IPS DF 4.7 (cell line): Measurements from ENCODE around the gene CSF2.

ENCODE experiments used
- DNase-seq: peaks from one replicate; pipeline ENCODE4 v3.0.0-alpha.2; 2013; ENCODE audit warnings: low spot score; ENCODE audit errors: extremely low read depth

CSF2 gene

DNA sequence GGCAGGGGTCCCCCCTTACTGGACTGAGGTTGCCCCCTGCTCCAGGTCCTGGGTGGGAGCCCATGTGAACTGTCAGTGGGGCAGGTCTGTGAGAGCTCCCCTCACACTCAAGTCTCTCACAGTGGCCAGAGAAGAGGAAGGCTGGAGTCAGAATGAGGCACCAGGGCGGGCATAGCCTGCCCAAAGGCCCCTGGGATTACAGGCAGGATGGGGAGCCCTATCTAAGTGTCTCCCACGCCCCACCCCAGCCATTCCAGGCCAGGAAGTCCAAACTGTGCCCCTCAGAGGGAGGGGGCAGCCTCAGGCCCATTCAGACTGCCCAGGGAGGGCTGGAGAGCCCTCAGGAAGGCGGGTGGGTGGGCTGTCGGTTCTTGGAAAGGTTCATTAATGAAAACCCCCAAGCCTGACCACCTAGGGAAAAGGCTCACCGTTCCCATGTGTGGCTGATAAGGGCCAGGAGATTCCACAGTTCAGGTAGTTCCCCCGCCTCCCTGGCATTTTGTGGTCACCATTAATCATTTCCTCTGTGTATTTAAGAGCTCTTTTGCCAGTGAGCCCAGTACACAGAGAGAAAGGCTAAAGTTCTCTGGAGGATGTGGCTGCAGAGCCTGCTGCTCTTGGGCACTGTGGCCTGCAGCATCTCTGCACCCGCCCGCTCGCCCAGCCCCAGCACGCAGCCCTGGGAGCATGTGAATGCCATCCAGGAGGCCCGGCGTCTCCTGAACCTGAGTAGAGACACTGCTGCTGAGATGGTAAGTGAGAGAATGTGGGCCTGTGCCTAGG lies at the start of gene CSF2:
CSF2 (plus strand) TSS at position 559 of the 783 bp plus-strand sequence; CDS start at position 594, 35 bp downstream.
- DNase-seq, result no peak

- no peak for DNase-seq
These were observed 49.5 kb upstream of the CSF2 start for GRCh38 chr5:132024117-132024435.

DNA sequence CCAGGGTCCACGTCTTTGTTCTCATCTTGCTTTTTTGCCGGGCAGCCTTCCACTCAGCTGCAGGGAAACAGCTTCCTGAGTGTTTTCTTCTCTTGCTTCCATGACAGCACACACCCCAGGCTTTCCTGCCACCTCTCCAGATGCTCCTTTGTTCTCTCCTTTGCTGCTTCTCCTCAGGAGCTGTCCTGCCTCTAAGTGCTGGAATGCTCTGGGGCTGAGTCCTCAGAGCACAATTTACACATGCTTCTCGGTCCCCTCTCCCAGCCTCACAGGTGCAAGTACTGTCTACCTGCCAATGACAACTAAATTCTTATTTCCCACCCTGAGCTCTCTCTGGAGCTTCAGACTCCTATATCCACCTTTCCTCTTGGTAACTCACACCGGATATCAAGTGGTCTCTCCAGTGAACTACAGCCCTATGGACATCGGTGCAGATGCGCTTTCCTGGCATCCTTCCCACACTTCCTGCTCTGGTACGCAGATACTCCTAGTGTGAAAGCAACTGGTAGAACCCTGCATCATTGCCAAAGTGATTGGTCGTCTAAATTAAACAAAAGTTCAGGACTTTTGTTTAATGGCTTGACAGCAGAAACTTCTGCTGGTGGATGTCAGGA lies 48.7 kb upstream of the CSF2 start:
- DNase-seq, result no peak

DNA sequence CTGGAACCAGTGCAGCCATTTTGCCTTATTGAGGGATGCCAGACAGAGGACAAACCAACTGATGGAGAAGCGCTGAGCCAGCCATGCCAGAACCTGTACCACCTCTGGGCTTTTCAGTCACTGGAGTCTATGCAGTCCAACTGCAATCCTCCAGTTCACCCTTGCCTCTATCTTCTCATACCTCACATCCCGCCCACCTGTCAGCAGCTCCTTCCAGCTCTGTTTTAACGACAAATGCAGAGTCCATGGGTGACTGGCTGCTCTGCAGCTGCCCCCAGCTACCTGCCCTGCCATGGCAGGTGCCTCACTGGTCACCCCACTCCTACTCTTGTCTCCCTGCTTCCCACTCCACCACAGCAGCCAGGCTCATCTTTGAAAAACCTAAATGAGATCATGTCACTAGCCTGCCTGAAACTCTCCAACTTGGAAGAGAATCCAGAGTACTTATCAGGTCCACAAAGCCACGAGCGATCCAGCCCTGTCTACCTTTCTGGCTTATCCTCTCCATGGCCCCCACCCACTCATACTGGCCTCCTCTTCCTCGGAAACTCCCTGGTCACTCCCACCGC lies 48.1 kb upstream of the CSF2 start:
- DNase-seq, result no peak

GRCh38 chr5:132026516-132027008 lies 47.0 kb upstream of the CSF2 start:
- DNase-seq, result no peak

- DNase-seq, result no peak
These were observed 46.6 kb upstream of the CSF2 start for GRCh38 chr5:132027027-132027426.

DNA sequence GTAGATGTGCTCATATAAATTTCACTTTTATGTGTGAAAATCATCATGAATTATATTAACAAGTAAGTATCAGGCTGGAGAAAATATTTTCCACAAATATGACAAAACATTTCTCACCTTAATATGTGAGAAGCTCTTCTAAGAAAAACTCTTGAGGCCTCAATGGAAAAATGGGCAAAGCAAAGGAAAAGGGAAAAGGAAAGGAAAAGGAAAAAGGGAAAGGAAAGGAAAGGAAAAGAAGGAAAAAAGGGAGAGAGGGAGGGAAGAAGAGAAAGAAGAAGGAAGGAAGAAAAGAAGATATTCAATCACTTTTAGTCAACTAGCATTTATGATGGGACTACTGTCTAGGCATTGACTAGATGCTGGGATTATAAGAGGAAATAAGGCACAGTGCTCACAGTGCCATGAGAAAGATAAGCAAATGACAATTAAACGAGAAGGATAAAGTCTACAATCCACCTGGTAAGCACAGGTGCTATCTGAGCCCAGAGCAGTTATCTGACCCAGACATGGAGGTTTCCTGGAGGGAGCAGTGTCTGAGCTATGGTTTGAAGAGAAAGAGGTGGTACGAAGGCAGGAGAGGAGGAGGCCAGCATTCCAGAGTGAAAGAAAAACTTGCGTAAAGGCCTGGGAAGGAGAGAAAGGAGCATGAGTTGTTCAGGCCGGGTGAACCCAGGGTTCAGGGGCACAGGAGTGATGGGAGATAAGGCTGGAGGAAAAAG lies 43.8 kb upstream of the CSF2 start:
- DNase-seq, result no peak

DNA sequence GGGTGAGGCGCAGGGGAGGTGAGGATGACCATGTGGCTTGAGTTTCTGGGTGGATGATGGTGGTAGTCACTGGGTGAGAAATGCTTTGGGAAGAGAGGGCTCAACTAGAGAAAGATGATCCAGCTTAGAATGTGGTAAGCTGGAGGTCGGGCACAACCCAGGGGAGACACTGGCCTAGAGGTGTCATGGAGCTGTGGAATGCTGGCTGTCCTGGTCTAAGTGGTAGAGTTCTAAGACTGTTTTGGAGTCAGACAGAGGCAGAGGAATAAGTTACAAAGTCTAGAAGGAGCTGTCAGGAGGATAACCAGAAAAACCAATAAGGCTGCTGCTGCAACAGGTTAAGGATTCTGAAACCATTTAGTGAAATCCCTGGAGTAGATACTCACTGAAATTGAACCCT lies 43.0 kb upstream of the CSF2 start:
- DNase-seq, result no peak

GRCh38 chr5:132032196-132032595 lies 41.4 kb upstream of the CSF2 start:
- DNase-seq, result no peak

DNA sequence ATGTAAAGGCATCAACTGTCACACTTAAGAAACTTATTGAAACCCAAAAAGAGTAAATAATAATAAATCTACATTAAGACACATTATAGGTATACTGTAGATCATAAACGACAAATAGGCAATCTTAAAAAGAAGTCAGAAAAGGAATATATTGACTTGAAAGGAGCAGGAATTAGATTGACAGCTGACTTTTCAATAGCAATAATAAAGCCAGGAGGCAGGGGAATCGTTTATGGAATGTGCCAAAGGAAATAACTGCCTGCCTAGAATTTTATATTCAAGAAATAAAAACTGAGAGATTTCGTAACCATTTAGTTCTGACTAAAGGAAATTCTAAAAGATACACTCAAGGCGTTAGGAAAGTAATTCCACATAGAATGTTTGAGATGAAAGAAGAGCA lies 40.5 kb upstream of the CSF2 start:
- DNase-seq, result no peak

DNA sequence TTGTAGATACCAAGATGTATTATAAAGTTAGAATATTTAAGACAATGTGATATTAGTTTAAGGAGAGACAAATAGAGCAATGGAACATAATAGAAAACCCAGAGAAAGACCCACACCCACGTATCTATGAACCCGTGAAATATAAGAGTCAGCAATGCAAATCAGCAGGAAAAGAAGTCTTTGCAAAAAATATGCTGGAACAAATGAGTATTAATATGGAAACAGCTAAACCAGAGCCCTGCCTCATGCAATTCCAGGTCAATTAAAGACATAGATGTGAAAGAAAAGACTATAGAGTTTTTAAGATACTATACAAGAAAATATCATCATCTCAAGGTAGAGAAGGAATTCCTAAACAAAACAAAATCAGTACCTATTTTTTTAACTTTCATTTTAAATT lies 36.2 kb upstream of the CSF2 start:
- no peak for DNase-seq

DNA sequence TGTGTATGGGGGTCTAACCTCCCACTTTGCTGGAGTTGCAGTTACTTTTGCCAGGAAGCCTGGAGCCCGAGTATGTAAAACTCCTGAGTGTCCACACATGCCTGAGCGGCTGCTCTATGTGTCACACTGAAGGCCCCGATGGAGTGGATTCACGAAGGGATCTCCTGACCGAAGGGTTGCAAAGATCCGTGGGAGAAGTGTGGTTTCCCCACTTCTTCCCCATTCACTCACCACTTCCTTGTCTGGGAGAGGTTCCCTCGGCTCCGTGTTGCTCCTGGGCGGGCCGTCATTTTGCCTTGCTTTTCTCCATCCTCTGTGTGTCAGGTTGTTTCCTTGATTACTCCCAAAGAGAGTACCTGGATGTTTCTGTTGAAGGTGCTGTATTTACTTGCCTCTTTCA lies 29.4 kb upstream of the CSF2 start:
- no peak for DNase-seq

DNA sequence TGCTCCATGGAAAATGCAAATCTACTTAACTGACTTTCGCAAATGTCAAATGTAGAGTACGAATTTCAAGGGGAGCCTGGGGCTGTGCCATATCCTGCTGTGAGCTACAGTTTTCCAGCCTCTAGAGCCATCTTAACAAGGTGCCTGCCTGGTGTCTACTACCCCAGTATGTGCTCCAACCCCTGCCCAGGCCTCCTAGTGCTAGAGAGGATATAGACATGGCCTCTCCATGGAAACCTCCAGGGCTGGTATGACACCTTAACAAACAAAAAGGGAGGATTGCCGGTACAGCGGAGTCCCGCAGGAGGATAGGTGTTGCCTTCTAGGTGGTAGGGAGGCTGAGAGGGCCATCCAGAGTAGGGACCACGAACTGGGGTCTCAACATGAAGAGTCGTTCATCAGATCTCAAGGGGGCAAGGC lies 26.7 kb upstream of the CSF2 start:
- DNase-seq, result no peak

DNA sequence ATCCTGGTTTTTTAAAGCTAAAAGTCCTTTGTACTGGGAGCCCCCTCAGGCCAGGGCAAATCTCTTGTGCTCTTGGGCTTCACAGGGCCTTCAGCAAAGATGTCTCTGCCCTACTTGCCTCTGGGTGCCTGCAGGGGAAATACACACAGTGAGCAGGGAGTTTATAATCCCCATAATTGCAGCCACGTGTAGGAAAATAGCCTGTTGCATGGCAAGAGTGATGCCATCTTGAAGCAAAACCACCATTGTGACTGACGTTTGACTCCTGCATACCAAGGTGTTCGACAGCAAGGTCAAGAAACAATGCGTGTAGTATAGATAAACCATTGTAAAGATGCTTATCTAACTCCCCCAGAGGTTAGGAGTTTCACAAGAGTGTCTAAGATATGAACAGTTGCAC lies 24.5 kb upstream of the CSF2 start:
- DNase-seq, result no peak

DNA sequence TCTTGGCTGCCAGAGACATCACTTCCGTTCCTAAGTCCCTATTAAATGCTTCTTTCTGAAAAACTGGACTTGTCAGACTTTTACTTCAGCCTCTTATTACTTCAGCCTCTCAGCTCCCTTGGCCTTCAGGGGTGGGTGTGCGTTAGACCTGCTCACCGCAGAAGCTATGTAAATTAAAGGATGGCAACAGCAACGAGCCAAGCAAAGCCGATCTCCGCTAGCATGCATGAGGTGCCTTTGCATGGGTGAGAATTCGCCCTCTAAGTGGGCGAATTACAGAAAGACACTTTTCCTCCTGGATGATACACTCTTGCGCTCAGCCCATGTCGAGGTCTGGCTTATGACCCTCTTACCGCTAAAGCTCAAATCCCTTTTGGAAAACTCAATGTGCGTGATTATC lies 24.0 kb upstream of the CSF2 start:
- DNase-seq, result no peak

GRCh38 chr5:132050136-132050535 lies 23.5 kb upstream of the CSF2 start:
- DNase-seq, result no peak

DNA sequence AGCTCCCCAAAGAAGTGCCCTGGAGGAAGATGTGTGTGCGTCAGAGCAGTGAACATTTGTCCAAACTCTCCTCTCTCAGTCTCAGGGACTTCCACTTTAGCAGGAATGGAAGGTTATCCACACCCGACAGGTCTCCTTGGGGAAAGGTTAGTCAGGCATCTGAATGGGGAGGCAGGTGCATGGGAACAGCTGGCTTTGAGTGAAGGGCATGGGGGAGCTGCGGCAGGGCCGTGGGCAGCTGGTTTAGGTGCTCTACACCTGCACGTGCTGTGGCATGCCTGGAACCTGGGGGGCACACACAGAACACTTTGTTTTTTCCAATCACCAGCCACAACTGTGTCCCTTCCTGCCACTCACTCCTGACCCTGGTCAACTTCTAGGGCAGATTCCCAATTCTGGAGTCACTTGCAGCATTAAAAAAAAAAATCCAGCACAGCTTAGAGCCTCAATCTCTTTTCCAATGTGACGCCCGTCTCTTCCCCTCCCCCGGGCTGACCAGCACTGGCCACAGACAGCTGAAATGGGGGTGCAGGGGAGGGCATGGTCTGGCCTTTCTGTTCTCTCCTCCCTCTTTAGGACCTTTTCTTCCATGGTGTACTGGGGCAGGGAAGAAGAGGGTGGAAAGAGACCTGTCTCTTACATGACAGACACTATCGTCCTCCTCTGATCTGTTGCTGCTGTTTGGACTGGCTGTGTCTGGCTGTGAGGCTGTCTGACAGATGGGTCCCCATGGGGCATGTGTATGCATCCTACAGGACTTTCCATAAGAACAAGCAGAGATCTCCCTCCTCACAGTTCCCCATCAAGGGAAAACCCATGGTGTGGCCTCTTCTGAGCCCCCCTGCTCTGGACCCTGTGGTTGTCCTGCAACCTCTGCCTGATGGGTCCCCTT lies 22.7 kb upstream of the CSF2 start:
- DNase-seq, result no peak

DNA sequence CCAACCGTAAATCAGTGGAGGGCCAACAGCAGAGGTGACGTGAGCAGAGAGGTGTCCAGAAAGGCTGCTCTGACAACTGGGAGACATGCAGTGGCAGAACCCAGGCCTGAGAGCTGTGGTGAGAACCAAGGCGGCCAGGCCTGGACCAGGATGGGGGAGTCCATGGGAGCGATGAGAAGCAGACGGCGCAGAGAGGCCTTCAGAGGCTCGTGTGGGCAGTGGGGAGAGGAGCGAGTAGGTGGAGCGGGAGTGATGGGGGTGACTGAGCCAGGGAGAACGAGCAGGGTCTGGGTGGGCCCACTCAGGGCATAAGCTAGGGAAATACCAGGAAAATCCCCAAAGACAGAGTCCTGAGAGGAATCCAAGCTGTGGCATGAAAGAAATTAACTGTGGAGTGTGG lies 21.1 kb upstream of the CSF2 start:
- DNase-seq, result no peak

- no peak for DNase-seq
These were observed 20.1 kb upstream of the CSF2 start for GRCh38 chr5:132053483-132053882.

- no peak for DNase-seq
These were observed 19.4 kb upstream of the CSF2 start for GRCh38 chr5:132054031-132054696.
